Putamen (tissue), 1 donor: ENCODE measurements around the gene CLC.
"Not testable (repeated sequence)": the region's sequence is repeated elsewhere in the genome, so short reads cannot be mapped to it uniquely, and the experiment has no call there.

Experiments used
- DNase-seq: peaks from one replicate; pipeline ENCODE4 v3.0.0-alpha.2; 2016; ENCODE audit warnings: low spot score

CLC gene

GRCh38 chr19:39729594-39729993 is 8.2 kb downstream of the CLC start:
- no peak for DNase-seq

- DNase-seq = no peak
These were observed 9.8 kb downstream of the CLC start for GRCh38 chr19:39728040-39728439.

- no peak for DNase-seq
These were observed 10.6 kb downstream of the CLC start for GRCh38 chr19:39727070-39727800.

- DNase-seq = no peak
These were observed 11.8 kb downstream of the CLC start for GRCh38 chr19:39725995-39726394.

GRCh38 chr19:39720144-39720543 is 17.7 kb downstream of the CLC start:
- not testable (repeated sequence) for DNase-seq

GRCh38 chr19:39710333-39710890 is 27.4 kb downstream of the CLC start:
- DNase-seq = no peak

- no peak for DNase-seq
These were observed 28.6 kb downstream of the CLC start for GRCh38 chr19:39709026-39709872.

- no peak for DNase-seq
These were observed 29.2 kb downstream of the CLC start for GRCh38 chr19:39708594-39708993.

GRCh38 chr19:39705578-39706188 is 32.1 kb downstream of the CLC start:
- no peak for DNase-seq

- DNase-seq = no peak
These were observed 33.4 kb downstream of the CLC start, which contains the start of gene LGALS14 for GRCh38 chr19:39704181-39705044. Gene LGALS14 (plus strand): TSS chr19:39704481. CDS start chr19:39704529, 48 bp downstream.

- no peak for DNase-seq
These were observed 36.5 kb downstream of the CLC start for GRCh38 chr19:39701291-39701690.

GRCh38 chr19:39698535-39698934 is 39.3 kb downstream of the CLC start:
- no peak for DNase-seq

- DNase-seq = no peak
These were observed 41.4 kb downstream of the CLC start for GRCh38 chr19:39696387-39696786.

GRCh38 chr19:39695759-39696158 is 42.1 kb downstream of the CLC start:
- no peak for DNase-seq

GRCh38 chr19:39692822-39693221 is 45.0 kb downstream of the CLC start:
- DNase-seq = no peak

- DNase-seq = no peak
These were observed 45.7 kb downstream of the CLC start for GRCh38 chr19:39692166-39692565.

- not testable (repeated sequence) for DNase-seq
These were observed 49.2 kb downstream of the CLC start for GRCh38 chr19:39688637-39689036.

GRCh38 chr19:39686739-39687138 is 51.1 kb downstream of the CLC start:
- no peak for DNase-seq

GRCh38 chr19:39684267-39684666 is 53.6 kb downstream of the CLC start:
- no peak for DNase-seq

GRCh38 chr19:39681416-39681815 is 56.4 kb downstream of the CLC start:
- no peak for DNase-seq
